Upper lobe of left lung (tissue), 6 donors: ENCODE results near the gene C7orf57. TPM values are rescaled to one million over a fixed set of nuclear protein-coding genes. Genes with fewer than 3 reads are reported as not detected.

Experiments
- ATAC-seq, 2 donors: fragments of 200-7000 bp; cut with Tn5 transposase; one replicate each; pipeline ENCODE4 v1.9.1; 2022; ENCODE audit warnings: mild to moderate bottlenecking in 2 of 2, moderate library complexity in 2 of 2; ENCODE audit not compliant: low FRiP score in 2 of 2
- DNase-seq, 2 donors: peaks; one replicate each; pipeline ENCODE4 v3.0.0-alpha.2; 2019 to 2020
- H3K27ac ChIP-seq, 4 donors: fragments of 200-600 bp; sonication (generic); one replicate each; pipeline ENCODE4 v1.5.1; 2016 to 2019
- H3K27me3 ChIP-seq, 4 donors: fragments of 200-600 bp; sonication (generic); one replicate each; pipeline ENCODE4 v1.5.1; 2017 to 2019
- H3K36me3 ChIP-seq, 4 donors: fragments of 200-600 bp; sonication (generic); one replicate each; pipeline ENCODE4 v1.5.1; 2016 to 2019
- H3K4me1 ChIP-seq, 4 donors: fragments of 200-600 bp; sonication (generic); one replicate each; pipeline ENCODE4 v1.5.1; 2018 to 2019
- H3K4me3 ChIP-seq, 4 donors: fragments of 200-600 bp; sonication (generic); one replicate each; pipeline ENCODE4 v1.5.1; 2017 to 2019; ENCODE audit warnings: mild to moderate bottlenecking in 2 of 4, moderate library complexity in 1 of 4
- H3K9me3 ChIP-seq, 4 donors: fragments of 200-600 bp; sonication (generic); one replicate each; pipeline ENCODE4 v1.5.1; 2018 to 2019
- EP300 ChIP-seq, 4 donors: sonication (generic); formaldehyde crosslinking; IDR thresholded peaks; one replicate each; pipeline ENCODE4 v1.5.1; 2017; ENCODE audit warnings: antibody characterized with exemption in 4 of 4, control low read depth in 2 of 4
- POLR2A ChIP-seq, 4 donors: fragments of 450-650 bp; IDR thresholded peaks; one replicate each; pipeline ENCODE4 v1.5.1; 2016 to 2017; ENCODE audit warnings: antibody characterized with exemption in 4 of 4, mild to moderate bottlenecking in 2 of 4
- POLR2AphosphoS5 ChIP-seq, 2 donors: sonication (generic); formaldehyde crosslinking; IDR thresholded peaks; one replicate each; pipeline ENCODE4 v1.5.1; 2017; ENCODE audit warnings: antibody characterized with exemption in 2 of 2
- WGBS, 2 donors: methylation state at CpG; one replicate each; pipeline ENCODE4 v1.1.5; 2017 to 2018; 5-methylcytosine and 5-hydroxymethylcytosine counted together
- total RNA-seq, 6 donors: library from RNA; depleted of rRNA in 4 of 6; stranded (reverse); fragments of >200 nt in 4 of 6; gene quantifications; one replicate each; pipeline versions ENCODE4 v1.1.0 to v1.2.1, GENCODE V29; 2016 to 2021
- TF ChIP-seq, protein P1 (sequence below), 6 experiments: fragments of 450-650 bp in 4 of 6; fragments of 200-600 bp in 2 of 6; sonication (generic) in 2 of 6; IDR thresholded peaks; one replicate each; pipeline ENCODE4 v1.5.1; 2016 to 2019; ENCODE audit warnings: antibody characterized with exemption in 6 of 6
- donor health status: DM: no; HTN: no; CAD: no; lungs with moderate emphysema.
- donor health status: DM: no; HTN: yes; CAD: no; lungs with severe emphysema.

The C7orf57 gene
- total RNA-seq, 6 donors from 2014 or later = 0.29 to 15.5 (median 1.9) TPM

DNA sequence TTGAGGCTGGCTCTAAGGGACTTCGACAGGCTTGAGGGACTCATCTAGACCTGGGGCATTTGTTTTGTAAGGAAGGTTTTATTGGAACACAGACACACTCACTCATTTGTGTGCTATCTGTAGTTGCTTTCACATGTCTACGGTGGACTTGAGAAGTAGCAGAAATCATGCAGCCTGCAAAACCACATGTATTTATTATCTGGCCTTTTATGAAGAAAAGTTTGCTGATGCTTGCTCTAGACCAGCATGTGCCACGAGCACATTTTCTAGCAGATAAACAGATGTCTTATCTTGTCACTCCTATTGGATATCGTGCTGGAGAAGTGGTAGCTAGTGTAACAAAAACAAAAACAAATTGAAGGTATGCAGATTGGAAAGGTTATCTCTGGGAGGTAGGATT lies 63.5 kb downstream of the C7orf57 start:
- H3K27ac ChIP-seq = peak overlapping the region in 2 of 4 donors; percentile 85 to 86
- TF ChIP-seq POLR2A (IDR thresholded peaks at IDR 0.05) (no peak), POLR2AphosphoS5 (IDR thresholded peaks at IDR 0.05) (no peak), EP300 (IDR thresholded peaks at IDR 0.05) (no peak)
- TF ChIP-seq, protein P1, sequence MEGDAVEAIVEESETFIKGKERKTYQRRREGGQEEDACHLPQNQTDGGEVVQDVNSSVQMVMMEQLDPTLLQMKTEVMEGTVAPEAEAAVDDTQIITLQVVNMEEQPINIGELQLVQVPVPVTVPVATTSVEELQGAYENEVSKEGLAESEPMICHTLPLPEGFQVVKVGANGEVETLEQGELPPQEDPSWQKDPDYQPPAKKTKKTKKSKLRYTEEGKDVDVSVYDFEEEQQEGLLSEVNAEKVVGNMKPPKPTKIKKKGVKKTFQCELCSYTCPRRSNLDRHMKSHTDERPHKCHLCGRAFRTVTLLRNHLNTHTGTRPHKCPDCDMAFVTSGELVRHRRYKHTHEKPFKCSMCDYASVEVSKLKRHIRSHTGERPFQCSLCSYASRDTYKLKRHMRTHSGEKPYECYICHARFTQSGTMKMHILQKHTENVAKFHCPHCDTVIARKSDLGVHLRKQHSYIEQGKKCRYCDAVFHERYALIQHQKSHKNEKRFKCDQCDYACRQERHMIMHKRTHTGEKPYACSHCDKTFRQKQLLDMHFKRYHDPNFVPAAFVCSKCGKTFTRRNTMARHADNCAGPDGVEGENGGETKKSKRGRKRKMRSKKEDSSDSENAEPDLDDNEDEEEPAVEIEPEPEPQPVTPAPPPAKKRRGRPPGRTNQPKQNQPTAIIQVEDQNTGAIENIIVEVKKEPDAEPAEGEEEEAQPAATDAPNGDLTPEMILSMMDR (IDR thresholded peaks at IDR 0.05) = no peak
- H3K9me3 ChIP-seq = no peaks in the 10 kb centered on the region
- 82% methylated on average over 4 of the region's 4 CpGs for whole genome bisulfite sequencing, 2 donors
- no peaks in the 10 kb centered on the region for H3K27me3 ChIP-seq
- no peak overlapping the region for H3K4me3 ChIP-seq
- peaks cover 12 to 88% (median 49%) of the 10 kb centered on the region in 4 donors for H3K36me3 ChIP-seq
- ATAC-seq (no peak), DNase-seq (no peak)
- H3K4me1 ChIP-seq = peaks cover 19 to 30% (median 25%) of the 10 kb centered on the region in 4 donors

DNA sequence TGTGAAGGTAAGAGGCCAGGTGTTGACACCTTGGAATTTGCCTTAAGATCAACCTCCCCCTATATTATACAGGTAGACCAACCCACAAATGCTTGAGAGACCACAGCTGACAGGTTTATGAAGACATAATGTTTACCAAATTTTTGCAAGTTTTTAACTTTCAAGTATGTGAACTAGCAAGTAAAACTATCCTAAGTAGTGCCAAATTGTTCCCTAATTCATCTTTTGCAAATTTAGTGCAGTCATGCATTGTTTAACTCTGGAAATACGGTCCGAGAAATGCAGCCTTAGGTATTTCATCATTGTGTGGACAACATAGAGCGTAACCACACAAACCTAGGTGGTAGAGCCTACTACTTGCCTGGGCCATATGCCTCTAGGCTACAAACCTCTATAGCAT lies 64.4 kb downstream of the C7orf57 start:
- Histone ChIP-seq H3K36me3 (peaks cover 12 to 88% (median 51%) of the 10 kb centered on the region in 4 donors), H3K27me3 (no peaks in the 10 kb centered on the region), H3K4me1 (peaks cover 18 to 27% (median 23%) of the 10 kb centered on the region in 4 donors), H3K9me3 (no peaks in the 10 kb centered on the region), H3K4me3 (no peak overlapping the region), H3K27ac (no peak overlapping the region)
- DNase-seq = no peak
- TF ChIP-seq POLR2AphosphoS5 (IDR thresholded peaks at IDR 0.05) = no peak
- TF ChIP-seq, protein P1 (IDR thresholded peaks at IDR 0.05) = no peak
- TF ChIP-seq EP300 (IDR thresholded peaks at IDR 0.05) = no peak
- TF ChIP-seq POLR2A (IDR thresholded peaks at IDR 0.05) = no peak
- WGBS, 2 donors = 65 to 67% methylated on average over 3 of the region's 3 CpGs
- no peak for ATAC-seq

DNA sequence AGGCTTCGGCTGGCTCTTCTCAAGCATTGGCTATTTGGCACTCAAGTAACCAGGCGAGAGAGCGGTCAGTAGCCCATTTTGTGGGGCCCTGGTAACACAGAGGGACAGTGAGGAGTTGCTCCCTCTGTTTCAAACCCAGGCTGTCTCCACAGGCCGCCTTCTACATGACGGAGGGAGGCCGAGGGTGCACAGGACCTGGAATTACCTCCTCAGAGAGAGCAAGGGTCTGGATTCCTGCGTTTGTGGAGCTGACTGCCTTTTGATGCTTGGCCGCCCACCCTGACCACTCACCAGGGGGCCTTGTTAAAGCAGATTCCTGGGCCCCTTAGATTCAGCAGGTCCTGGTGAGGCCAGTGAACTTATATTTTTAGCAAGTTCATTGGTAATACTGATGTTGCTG lies 66.0 kb downstream of the C7orf57 start:
- DNase-seq = no peak
- peaks cover 5 to 17% (median 14%) of the 10 kb centered on the region in 4 donors for H3K4me1 ChIP-seq
- H3K27ac ChIP-seq = no peak overlapping the region
- no peak for ATAC-seq
- peaks cover 12 to 92% (median 58%) of the 10 kb centered on the region in 4 donors for H3K36me3 ChIP-seq
- no peaks in the 10 kb centered on the region for H3K9me3 ChIP-seq
- WGBS, 2 donors = 89 to 98% methylated on average over 4 to 8 of the region's 8 CpGs
- TF ChIP-seq POLR2A (IDR thresholded peaks at IDR 0.05) (no peak), EP300 (IDR thresholded peaks at IDR 0.05) (no peak), POLR2AphosphoS5 (IDR thresholded peaks at IDR 0.05) (no peak)
- TF ChIP-seq, protein P1 (IDR thresholded peaks at IDR 0.05) = no peak
- H3K27me3 ChIP-seq = no peaks in the 10 kb centered on the region
- H3K4me3 ChIP-seq = no peak overlapping the region

DNA sequence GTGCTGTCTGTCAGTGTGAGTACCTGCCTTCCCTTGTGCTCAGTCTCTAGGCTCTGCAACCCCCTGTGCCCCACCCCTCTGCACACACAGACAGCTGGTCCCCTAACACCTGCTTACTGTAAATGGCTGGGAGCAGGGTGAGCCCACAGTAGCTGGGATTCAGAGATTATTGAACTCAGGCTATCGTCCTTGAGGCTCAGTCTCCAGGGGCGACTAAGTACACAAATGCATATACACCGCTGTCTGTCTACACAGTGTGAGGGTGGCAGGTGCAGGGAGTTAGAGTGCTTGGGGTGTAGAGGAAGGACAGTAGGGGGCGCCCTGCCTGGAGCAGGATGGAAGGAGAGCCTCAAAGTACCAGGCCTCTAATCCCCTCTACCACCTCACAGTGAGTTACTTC lies 66.6 kb downstream of the C7orf57 start:
- DNase-seq = no peak
- Histone ChIP-seq H3K27ac (no peak overlapping the region), H3K4me1 (peaks cover 5 to 11% (median 8%) of the 10 kb centered on the region in 4 donors), H3K27me3 (no peaks in the 10 kb centered on the region), H3K4me3 (no peak overlapping the region), H3K9me3 (no peaks in the 10 kb centered on the region), H3K36me3 (peaks cover 13 to 92% (median 63%) of the 10 kb centered on the region in 4 donors)
- 85 to 90% methylated on average over 4 of the region's 4 CpGs for whole genome bisulfite sequencing, 2 donors
- peak in 1 of 2 donors; percentile 41 for ATAC-seq
- TF ChIP-seq POLR2AphosphoS5 (IDR thresholded peaks at IDR 0.05) (no peak), EP300 (IDR thresholded peaks at IDR 0.05) (no peak), POLR2A (IDR thresholded peaks at IDR 0.05) (no peak)
- TF ChIP-seq, protein P1 (IDR thresholded peaks at IDR 0.05) = no peak

DNA sequence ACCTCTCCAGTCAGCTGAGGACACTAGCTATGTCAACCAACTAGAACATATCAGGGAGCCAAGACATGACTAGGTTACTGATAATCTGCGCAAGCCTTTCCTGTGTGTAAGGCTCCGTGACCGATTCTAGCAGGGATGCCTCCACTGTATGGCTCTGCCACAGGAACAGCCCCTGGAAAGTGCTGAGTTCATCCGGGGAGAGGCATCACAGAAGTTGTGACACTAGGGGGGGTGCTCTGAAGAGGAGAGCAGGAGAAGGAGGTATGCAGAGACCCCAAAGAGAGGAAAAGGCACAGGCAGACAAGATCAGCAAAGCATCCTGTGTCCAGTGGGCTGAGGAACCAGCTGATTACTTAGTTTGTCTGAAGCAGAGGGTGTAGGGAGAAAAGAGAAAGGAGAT lies 67.2 kb downstream of the C7orf57 start:
- Histone ChIP-seq H3K4me3 (no peak overlapping the region), H3K4me1 (peaks cover 2 to 7% (median 5%) of the 10 kb centered on the region in 4 donors), H3K36me3 (peaks cover 19 to 92% (median 69%) of the 10 kb centered on the region in 4 donors), H3K27ac (no peak overlapping the region), H3K9me3 (no peaks in the 10 kb centered on the region), H3K27me3 (no peaks in the 10 kb centered on the region)
- DNase-seq (no peak), ATAC-seq (no peak)
- TF ChIP-seq, protein P1 (IDR thresholded peaks at IDR 0.05) = no peak
- TF ChIP-seq POLR2A (IDR thresholded peaks at IDR 0.05) = no peak
- TF ChIP-seq EP300 (IDR thresholded peaks at IDR 0.05) = no peak
- TF ChIP-seq POLR2AphosphoS5 (IDR thresholded peaks at IDR 0.05) = no peak
- WGBS, 2 donors = 89 to 95% methylated on average over 4 of the region's 4 CpGs
